ENCODE data around the gene GRK5.

The GRK5 gene

GRCh38 chr10:119351189-119351588, 143.8 kb downstream of the GRK5 start:
- CTCF ChIA-PET: interaction anchor here (0.5 kb wide), 1 partner anchor 40 kb away, joined by 3 read pairs; no protein-coding TSS in a partner anchor
- no peak for TF ChIP-seq CTCF (conservative IDR thresholded peaks at IDR 0.05; ENCODE audit: low read depth)
- POLR2A ChIA-PET (ENCODE audit: low non-redundant PET): interaction anchor here (0.6 kb wide), 1 partner anchor 11 kb away, joined by 7 read pairs; no protein-coding TSS in a partner anchor
- no peak overlapping the region for H3K27ac ChIP-seq
- no peak for DNase-seq (ENCODE audit: low spot score)

GRCh38 chr10:119352042-119352441, 144.7 kb downstream of the GRK5 start:
- DNase-seq (ENCODE audit: low spot score): no peak
- CTCF ChIA-PET: interaction anchor here (0.7 to 1.2 kb wide), 2 partner anchors 12 to 15 kb away, joined by 3 read pairs; no protein-coding TSS in a partner anchor
- POLR2A ChIA-PET (ENCODE audit: low non-redundant PET): no interaction called here
- no peak overlapping the region for H3K27ac ChIP-seq
- no peak for TF ChIP-seq CTCF (conservative IDR thresholded peaks at IDR 0.05; ENCODE audit: low read depth)

- TF ChIP-seq CTCF (conservative IDR thresholded peaks at IDR 0.05; ENCODE audit: low read depth): no peak
- ChIA-PET POLR2A (ENCODE audit: low non-redundant PET) (no interaction called here), CTCF (interaction anchor here (1.2 kb wide), 1 partner anchor 11 kb away, joined by 3 read pairs; no protein-coding TSS in a partner anchor)
- DNase-seq (ENCODE audit: low spot score): no peak
- no peak overlapping the region for H3K27ac ChIP-seq
Measured at GRCh38 chr10:119352807-119353206, 145.4 kb downstream of the GRK5 start.

- H3K27ac ChIP-seq: no peak overlapping the region
- CTCF ChIA-PET: no interaction called here
- no peak for DNase-seq (ENCODE audit: low spot score)
- POLR2A ChIA-PET (ENCODE audit: low non-redundant PET): no interaction called here
- no peak for TF ChIP-seq CTCF (conservative IDR thresholded peaks at IDR 0.05; ENCODE audit: low read depth)
Measured at GRCh38 chr10:119353421-119353820, 146.1 kb downstream of the GRK5 start.

GRCh38 chr10:119355930-119356329, 148.6 kb downstream of the GRK5 start:
- ChIA-PET POLR2A (ENCODE audit: low non-redundant PET) (no interaction called here), CTCF (interaction anchor here (0.6 to 1.4 kb wide), 7 partner anchors 9 to 204 kb away, joined by 3 to 4 read pairs (median 4); partner anchors contain the start of gene GRK5)
- H3K27ac ChIP-seq: no peak overlapping the region
- no peak for DNase-seq (ENCODE audit: low spot score)
- no peak; the same call in 1 of the 2 replicates for TF ChIP-seq CTCF (conservative IDR thresholded peaks at IDR 0.05; ENCODE audit: low read depth)

GRCh38 chr10:119357412-119358151, 150.2 kb downstream of the GRK5 start:
- ChIA-PET POLR2A (ENCODE audit: low non-redundant PET) (no interaction called here), CTCF (interaction anchor here (0.7 kb wide), 1 partner anchor 110 kb away, joined by 3 read pairs; no protein-coding TSS in a partner anchor)
- no peak overlapping the region for H3K27ac ChIP-seq
- no peak for DNase-seq (ENCODE audit: low spot score)
- TF ChIP-seq CTCF (conservative IDR thresholded peaks at IDR 0.05; ENCODE audit: low read depth): no peak
